AG09309 (cell line): ENCODE measurements around the gene CD207.

Source experiments
- DNase-seq: peaks from one replicate; pipeline ENCODE4 v3.0.0-alpha.2; 2010; ENCODE audit warnings: low read depth
- H3K4me3 ChIP-seq: 2 replicates; pipeline ENCODE4 v1.5.1; 2011; ENCODE audit warnings: mild to moderate bottlenecking, low read depth, low read length, moderate library complexity; ENCODE audit not compliant: control insufficient read depth
- TF ChIP-seq, protein P1 (sequence below): IDR thresholded peaks from 2 replicates; pipeline ENCODE4 v1.5.1; 2011; ENCODE audit warnings: mild to moderate bottlenecking, low read depth, low read length, inconsistent platforms; ENCODE audit not compliant: insufficient read depth, control insufficient read depth; ENCODE audit errors: missing control alignments

CD207 gene

GRCh38 chr2:70861777-70862625 is 26.4 kb upstream of the CD207 start:
- peak; percentile 23 for DNase-seq
- TF ChIP-seq, protein P1, sequence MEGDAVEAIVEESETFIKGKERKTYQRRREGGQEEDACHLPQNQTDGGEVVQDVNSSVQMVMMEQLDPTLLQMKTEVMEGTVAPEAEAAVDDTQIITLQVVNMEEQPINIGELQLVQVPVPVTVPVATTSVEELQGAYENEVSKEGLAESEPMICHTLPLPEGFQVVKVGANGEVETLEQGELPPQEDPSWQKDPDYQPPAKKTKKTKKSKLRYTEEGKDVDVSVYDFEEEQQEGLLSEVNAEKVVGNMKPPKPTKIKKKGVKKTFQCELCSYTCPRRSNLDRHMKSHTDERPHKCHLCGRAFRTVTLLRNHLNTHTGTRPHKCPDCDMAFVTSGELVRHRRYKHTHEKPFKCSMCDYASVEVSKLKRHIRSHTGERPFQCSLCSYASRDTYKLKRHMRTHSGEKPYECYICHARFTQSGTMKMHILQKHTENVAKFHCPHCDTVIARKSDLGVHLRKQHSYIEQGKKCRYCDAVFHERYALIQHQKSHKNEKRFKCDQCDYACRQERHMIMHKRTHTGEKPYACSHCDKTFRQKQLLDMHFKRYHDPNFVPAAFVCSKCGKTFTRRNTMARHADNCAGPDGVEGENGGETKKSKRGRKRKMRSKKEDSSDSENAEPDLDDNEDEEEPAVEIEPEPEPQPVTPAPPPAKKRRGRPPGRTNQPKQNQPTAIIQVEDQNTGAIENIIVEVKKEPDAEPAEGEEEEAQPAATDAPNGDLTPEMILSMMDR = peak; percentile 98
- H3K4me3 ChIP-seq = no peak overlapping the region

DNA sequence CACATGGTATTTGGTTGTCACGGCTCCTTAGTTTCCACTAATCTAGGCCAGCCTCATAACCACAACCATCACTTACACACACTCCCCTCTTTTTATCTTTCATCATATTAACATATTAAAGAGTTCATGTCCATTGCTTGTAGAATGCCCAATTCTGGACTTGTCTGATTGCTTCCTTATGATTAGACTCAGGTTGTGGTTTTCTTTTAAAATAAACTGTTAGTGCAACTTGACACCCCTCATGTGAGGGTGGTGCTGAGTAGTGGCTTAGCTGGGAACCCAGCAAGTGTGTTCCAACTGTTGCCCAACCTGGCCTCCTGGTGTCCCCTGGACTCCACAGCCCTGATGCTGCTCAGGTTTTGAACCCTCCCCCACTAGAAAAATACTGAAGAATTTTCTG is 20.1 kb upstream of the CD207 start:
- H3K4me3 ChIP-seq = no peak overlapping the region
- no peak for DNase-seq
- TF ChIP-seq, protein P1 = no peak

GRCh38 chr2:70854411-70854810 is 18.8 kb upstream of the CD207 start:
- no peak for DNase-seq
- TF ChIP-seq, protein P1 = no peak
- no peak overlapping the region for H3K4me3 ChIP-seq

DNA sequence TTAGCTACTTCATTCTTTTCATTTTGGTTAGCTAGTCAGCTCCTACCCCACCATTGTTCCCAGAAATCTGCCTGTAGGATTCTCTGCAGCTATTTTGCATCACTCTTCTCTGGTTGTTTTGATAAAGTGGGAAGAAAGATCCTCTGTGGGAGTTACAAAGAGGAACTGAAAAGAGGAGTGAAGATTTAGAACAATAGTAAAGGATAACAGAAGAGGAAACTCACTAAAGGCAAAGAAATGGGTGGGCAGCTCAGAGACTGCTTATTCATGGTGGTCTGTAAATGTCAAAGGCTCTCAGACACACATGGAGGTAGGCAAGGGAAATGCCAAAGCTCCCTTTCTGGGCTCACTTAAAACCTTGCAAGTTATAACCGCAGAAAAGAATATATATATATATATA is 17.2 kb upstream of the CD207 start:
- DNase-seq = no peak
- TF ChIP-seq, protein P1 = no peak

DNA sequence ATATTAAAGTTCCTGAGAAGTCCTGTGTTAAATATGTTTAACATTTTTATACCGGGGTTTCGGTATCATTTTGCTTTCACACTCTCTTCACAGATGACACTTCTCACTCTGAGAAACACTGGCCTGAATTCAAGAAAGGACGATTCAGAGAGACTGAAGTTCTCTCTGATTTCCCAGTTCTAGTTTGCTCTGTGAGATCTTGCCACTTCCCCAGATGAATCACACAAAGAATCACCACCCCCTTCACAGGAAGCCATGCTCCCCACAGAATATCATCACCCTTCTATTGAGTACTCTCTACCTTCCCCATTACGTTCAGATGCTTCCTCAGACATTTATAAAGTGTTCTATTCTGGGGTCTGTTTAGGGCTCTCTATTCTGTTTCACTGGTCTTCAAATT is 16.1 kb upstream of the CD207 start:
- no peak for DNase-seq
- no peak overlapping the region for H3K4me3 ChIP-seq
- TF ChIP-seq, protein P1 = no peak

More for the DNA sequence above, 17.2 kb upstream of the CD207 start:
- H3K4me3 ChIP-seq = no peak overlapping the region

- TF ChIP-seq, protein P1 = no peak
- no peak overlapping the region for H3K4me3 ChIP-seq
- no peak for DNase-seq
Observed at GRCh38 chr2:70850925-70851324, 15.3 kb upstream of the CD207 start.

- no peak overlapping the region for H3K4me3 ChIP-seq
Observed at GRCh38 chr2:70842401-70842800, 6.8 kb upstream of the CD207 start.

More at GRCh38 chr2:70842401-70842800, 6.8 kb upstream of the CD207 start:
- DNase-seq = no peak
- TF ChIP-seq, protein P1 = no peak
